Measurements from ENCODE around the gene MED27. TPM values are rescaled to one million over a fixed set of nuclear protein-coding genes. Genes with fewer than 3 reads are reported as not detected.

Gene MED27
- total and polyA plus RNA-seq, 8 donors: 3.2 to 11.7 (median 5.8) TPM

DNA sequence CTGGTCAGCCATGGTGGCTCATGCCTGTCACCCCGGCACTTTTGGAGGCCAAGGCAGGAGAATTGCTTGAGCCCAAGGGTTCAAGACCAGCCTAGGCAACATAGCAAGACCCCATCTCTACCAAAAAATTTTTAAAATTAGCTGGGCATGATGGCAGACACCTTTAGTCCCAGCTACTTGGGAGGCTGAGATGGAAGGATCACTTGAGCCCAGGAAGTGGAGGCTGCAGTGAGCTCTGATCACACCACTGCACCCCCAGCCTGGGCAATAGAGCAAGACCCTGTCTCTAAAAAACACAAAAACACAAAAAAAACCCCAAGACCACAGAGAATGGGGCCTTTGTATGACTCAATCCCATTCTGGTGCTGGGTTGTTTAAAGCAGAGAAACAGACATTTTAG, 44.0 kb downstream of the MED27 start:
- no peaks in the 10 kb centered on the region for H3K9me3 ChIP-seq
- H3K36me3 ChIP-seq: no peaks in the 10 kb centered on the region
- H3K27ac ChIP-seq: no peak overlapping the region
- ATAC-seq: no peak
- FAIRE-seq: no peak
- 96 to 100% methylated on average over 1 of the region's 1 CpG for WGBS, 2 donors
- H3K4me3 ChIP-seq: no peak overlapping the region
- H3K27me3 ChIP-seq: no peaks in the 10 kb centered on the region
- DNase-seq: no peak
- H3K4me1 ChIP-seq: no peaks in the 10 kb centered on the region
- TF ChIP-seq, protein P1, sequence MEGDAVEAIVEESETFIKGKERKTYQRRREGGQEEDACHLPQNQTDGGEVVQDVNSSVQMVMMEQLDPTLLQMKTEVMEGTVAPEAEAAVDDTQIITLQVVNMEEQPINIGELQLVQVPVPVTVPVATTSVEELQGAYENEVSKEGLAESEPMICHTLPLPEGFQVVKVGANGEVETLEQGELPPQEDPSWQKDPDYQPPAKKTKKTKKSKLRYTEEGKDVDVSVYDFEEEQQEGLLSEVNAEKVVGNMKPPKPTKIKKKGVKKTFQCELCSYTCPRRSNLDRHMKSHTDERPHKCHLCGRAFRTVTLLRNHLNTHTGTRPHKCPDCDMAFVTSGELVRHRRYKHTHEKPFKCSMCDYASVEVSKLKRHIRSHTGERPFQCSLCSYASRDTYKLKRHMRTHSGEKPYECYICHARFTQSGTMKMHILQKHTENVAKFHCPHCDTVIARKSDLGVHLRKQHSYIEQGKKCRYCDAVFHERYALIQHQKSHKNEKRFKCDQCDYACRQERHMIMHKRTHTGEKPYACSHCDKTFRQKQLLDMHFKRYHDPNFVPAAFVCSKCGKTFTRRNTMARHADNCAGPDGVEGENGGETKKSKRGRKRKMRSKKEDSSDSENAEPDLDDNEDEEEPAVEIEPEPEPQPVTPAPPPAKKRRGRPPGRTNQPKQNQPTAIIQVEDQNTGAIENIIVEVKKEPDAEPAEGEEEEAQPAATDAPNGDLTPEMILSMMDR (IDR thresholded peaks at IDR 0.05): no peak
- intact Hi-C loops (cut with DNase I): no loop called here

DNA sequence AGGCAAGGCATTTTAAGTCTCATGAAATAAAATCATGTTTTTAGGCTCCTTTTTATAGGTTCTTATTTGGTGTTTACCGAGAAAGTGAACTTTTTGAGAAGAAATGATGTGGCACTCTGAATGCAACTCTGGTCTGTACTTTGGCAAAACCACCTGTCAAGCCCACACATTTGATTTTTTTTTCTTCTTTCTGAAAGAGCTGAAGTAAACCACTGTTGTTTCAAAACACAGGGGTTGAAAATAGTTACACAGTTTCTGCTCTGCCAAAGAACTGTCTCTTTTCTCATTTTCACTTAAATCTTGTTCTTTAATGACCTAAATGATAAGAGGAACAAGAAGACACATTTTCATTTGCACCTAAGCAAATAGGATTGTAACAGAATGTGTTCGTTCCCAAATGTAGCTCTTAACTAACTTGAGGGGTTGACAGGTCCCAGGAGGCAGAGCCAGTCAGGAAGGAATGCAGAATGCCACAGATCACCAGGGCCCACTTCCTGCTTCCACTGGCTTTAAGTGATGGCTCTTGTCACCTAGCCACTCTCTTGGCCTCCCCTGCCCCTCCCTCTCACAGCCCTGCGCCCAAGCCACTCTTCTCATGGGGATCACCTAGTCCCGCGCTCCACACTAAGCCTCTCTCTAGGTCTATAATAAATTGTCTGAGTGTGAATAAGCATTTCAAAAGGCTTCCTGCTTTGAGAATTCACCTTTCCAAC, 47.3 kb downstream of the MED27 start:
- H3K27me3 ChIP-seq: no peaks in the 10 kb centered on the region
- H3K4me1 ChIP-seq: peaks cover 0 to 5% (median 0%) of the 10 kb centered on the region in 3 donors
- no peak overlapping the region for H3K4me3 ChIP-seq
- TF ChIP-seq, protein P1 (IDR thresholded peaks at IDR 0.05): no peak
- WGBS, 2 donors: 50 to 68% methylated on average over 5 of the region's 5 CpGs
- no peaks in the 10 kb centered on the region for H3K9me3 ChIP-seq
- H3K36me3 ChIP-seq: no peaks in the 10 kb centered on the region
- ATAC-seq (peak in 3 of 4 donors; percentile 66 to 86 (median 71)), DNase-seq (peak in 2 of 6 donors; percentile 17 to 37), FAIRE-seq (no peak)
- intact Hi-C loops (cut with DNase I): no loop called here
- no peak overlapping the region for H3K27ac ChIP-seq

GRCh38 chr9:132031467-132032237, 48.0 kb downstream of the MED27 start:
- intact Hi-C loops (cut with DNase I): no loop called here
- 87 to 88% methylated on average over 10 of the region's 10 CpGs for WGBS, 2 donors
- Histone ChIP-seq H3K27me3 (no peaks in the 10 kb centered on the region), H3K4me3 (no peak overlapping the region), H3K27ac (no peak overlapping the region), H3K36me3 (no peaks in the 10 kb centered on the region), H3K4me1 (peaks cover 0 to 5% (median 0%) of the 10 kb centered on the region in 3 donors), H3K9me3 (no peaks in the 10 kb centered on the region)
- TF ChIP-seq, protein P1 (IDR thresholded peaks at IDR 0.05): no peak
- DNase-seq (no peak), ATAC-seq (no peak), FAIRE-seq (no peak)

- no peak overlapping the region for H3K27ac ChIP-seq
- H3K36me3 ChIP-seq: no peaks in the 10 kb centered on the region
- intact Hi-C loops (cut with DNase I): no loop called here
- H3K4me1 ChIP-seq: peaks cover 0 to 5% (median 0%) of the 10 kb centered on the region in 3 donors
- 84 to 94% methylated on average over 3 of the region's 3 CpGs for WGBS, 2 donors
- TF ChIP-seq, protein P1 (IDR thresholded peaks at IDR 0.05): no peak
- no peak for DNase-seq
- no peak overlapping the region for H3K4me3 ChIP-seq
- no peak for ATAC-seq
- H3K27me3 ChIP-seq: no peaks in the 10 kb centered on the region
- H3K9me3 ChIP-seq: no peaks in the 10 kb centered on the region
- no peak for FAIRE-seq
Observed at GRCh38 chr9:132030626-132031325, 48.9 kb downstream of the MED27 start.

All from pancreas (tissue), 10 donors.